ENCODE results near the gene MPP7. TPM values are rescaled to one million over a fixed set of nuclear protein-coding genes. Genes with fewer than 3 reads are reported as not detected.
"Not testable (repeated sequence)": the region's sequence is repeated elsewhere in the genome, so short reads cannot be mapped to it uniquely, and the experiment has no call there.

Gene MPP7
- 0.60 and 0.73 TPM in 2 replicates for total RNA-seq

DNA sequence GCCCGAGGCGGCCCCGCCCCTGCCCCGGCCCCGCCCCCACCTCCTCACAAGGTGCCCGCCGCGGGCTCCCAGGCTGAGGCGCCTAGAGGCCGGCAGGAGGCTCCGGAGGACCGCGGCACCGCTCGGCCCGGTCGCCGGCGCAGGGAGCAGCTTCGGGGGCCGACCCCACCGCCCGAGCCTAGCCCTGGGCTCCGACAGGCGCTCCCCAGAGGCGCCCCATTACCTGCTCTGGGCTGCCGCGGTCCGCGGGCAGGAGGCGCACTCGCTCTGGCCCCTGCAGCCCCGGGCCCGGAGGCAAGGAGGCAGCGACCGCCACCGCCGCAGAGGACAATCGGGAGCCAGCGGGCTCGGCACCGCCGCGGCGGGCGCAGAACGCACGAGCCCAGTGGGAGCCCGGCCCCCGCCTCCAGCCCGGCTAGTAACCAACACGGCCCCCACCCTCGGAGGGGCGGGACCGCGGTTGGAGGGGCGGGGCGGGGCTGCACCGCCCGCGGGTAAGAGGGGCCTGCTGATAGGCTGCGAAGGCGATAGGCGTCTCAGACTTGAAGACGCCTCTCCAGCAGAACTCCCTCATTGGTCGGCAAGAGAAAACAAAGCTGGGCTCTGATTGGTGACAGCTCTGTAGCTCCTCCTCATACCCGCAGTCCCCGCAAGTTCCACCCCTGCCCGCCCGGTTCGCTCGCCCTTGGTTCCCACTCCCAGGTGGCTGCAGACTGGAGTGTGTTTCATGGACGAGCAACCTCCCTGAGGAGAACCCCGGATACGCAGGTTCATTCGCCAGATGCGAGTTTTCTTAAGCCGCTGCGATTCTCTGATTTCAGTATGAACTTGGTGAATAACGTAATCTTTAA lies at the start of gene MPP7:
Gene MPP7, minus strand, starts transcription at position 427 of the 851 bp plus-strand sequence. CDS start 64,460 bp downstream, outside the sequence.
- DNase-seq (ENCODE audit: low spot score) = peak; percentile 94
- Mint-ChIP-seq H3K27me3 (ENCODE audit: low read depth) (peaks cover 42% of the 10 kb centered on the region), H3K9me3 (no peaks in the 10 kb centered on the region), H3K27ac (no peak within 1 kb of the TSS), H3K4me1 (ENCODE audit: low read depth) (peaks cover 33% of the 10 kb centered on the region), H3K36me3 (ENCODE audit: low read depth) (no peaks in the 10 kb centered on the region), H3K4me3 (ENCODE audit: low read depth) (peak within 1 kb of the TSS; percentile 88)
- intact Hi-C loops (cut with micrococcal nuclease) = loop anchor here (1.0 to 5.0 kb wide), 4 partner anchors 31 to 79 kb away; no protein-coding TSS in a partner anchor

- no peak for DNase-seq (ENCODE audit: low spot score)
- H3K36me3 Mint-ChIP-seq (ENCODE audit: low read depth) = no peaks in the 10 kb centered on the region
- peaks cover 24% of the 10 kb centered on the region for H3K9me3 Mint-ChIP-seq
- peaks cover 7% of the 10 kb centered on the region for H3K27me3 Mint-ChIP-seq (ENCODE audit: low read depth)
- H3K4me1 Mint-ChIP-seq (ENCODE audit: low read depth) = no peaks in the 10 kb centered on the region
- H3K27ac Mint-ChIP-seq = no peak overlapping the region
- intact Hi-C loops (cut with micrococcal nuclease) = no loop called here
- H3K4me3 Mint-ChIP-seq (ENCODE audit: low read depth) = no peak overlapping the region
Observed at GRCh38 chr10:28349892-28350291, 47.0 kb upstream of the MPP7 start.

DNA sequence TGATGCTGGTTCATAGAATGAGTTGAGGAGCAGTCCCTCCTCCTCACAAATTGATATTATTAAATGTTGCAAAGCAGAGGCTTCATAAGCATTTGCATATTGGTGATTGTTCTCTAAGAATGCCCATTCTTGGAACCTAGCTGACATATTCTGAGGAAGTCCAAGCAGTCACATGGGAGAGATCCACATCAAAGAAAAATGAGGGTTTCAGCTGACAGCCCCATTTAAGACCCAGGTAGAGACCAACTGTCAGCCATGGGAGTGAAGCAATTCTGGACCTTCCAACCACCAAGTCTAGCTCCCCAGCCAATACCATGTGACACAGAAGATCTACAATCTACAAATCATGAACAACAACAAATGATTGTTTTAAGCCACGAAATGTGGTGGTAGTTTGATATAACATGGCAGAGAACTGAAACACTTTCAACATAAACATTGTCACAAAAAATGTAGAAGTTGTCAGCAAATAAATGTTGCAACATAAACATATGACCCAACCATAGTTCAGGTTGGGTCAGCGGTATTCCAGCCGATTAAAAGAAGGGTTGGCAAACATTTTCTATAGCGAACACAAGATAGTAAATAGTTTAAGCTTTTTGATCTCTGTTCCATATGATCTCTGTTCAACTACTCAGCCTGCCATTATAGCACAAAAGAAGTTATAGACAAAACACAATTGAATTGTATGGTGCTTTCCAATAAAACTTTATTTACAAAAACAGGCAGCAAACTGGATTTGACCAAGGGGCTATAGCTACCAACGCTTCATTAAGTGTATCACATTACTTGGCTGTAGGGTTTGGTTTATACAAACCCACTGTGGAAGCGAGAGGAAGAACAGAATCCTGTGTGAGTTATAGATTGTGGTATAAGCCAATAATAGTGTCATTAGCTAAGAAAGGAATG lies 41.4 kb upstream of the MPP7 start:
- Mint-ChIP-seq H3K27ac (no peak overlapping the region), H3K9me3 (peaks cover 42% of the 10 kb centered on the region), H3K36me3 (ENCODE audit: low read depth) (peaks cover 12% of the 10 kb centered on the region), H3K27me3 (ENCODE audit: low read depth) (peaks cover 10% of the 10 kb centered on the region), H3K4me3 (ENCODE audit: low read depth) (no peak overlapping the region), H3K4me1 (ENCODE audit: low read depth) (peaks cover 11% of the 10 kb centered on the region)
- DNase-seq (ENCODE audit: low spot score) = no peak
- intact Hi-C loops (cut with micrococcal nuclease) = no loop called here

- no peak overlapping the region for H3K27ac Mint-ChIP-seq
- peaks cover 8% of the 10 kb centered on the region for H3K27me3 Mint-ChIP-seq (ENCODE audit: low read depth)
- H3K4me1 Mint-ChIP-seq (ENCODE audit: low read depth) = peaks cover 12% of the 10 kb centered on the region
- intact Hi-C loops (cut with micrococcal nuclease) = no loop called here
- peaks cover 12% of the 10 kb centered on the region for H3K36me3 Mint-ChIP-seq (ENCODE audit: low read depth)
- H3K9me3 Mint-ChIP-seq = peaks cover 39% of the 10 kb centered on the region
- H3K4me3 Mint-ChIP-seq (ENCODE audit: low read depth) = no peak overlapping the region
- DNase-seq (ENCODE audit: low spot score) = no peak
Observed at GRCh38 chr10:28343252-28343651, 40.4 kb upstream of the MPP7 start.

DNA sequence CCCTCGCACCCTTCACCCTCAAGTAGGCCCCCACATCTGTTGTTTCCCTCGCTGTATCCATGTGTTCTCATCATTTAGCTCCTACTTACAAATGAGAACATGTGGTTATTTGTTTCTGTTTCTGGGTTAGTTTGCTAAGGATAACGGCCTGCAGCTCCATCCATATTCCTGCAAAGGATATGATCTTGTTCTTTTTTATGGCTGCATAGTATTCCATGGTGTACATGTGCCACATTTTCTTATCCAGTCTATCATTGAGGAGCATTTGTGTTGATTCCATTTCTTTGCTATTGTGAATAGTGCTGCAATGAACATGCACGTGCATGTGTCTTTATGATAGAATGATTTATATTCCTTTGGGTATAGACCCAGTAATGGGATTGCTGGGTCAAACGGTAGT lies 38.8 kb upstream of the MPP7 start:
- Mint-ChIP-seq H3K9me3 (peaks cover 30% of the 10 kb centered on the region), H3K4me1 (ENCODE audit: low read depth) (peaks cover 19% of the 10 kb centered on the region), H3K36me3 (ENCODE audit: low read depth) (peaks cover 12% of the 10 kb centered on the region)
- H3K27ac Mint-ChIP-seq; H3K27me3 Mint-ChIP-seq (ENCODE audit: low read depth); H3K4me3 Mint-ChIP-seq (ENCODE audit: low read depth); DNase-seq (ENCODE audit: low spot score); intact Hi-C loops (cut with micrococcal nuclease): not testable (repeated sequence)

DNA sequence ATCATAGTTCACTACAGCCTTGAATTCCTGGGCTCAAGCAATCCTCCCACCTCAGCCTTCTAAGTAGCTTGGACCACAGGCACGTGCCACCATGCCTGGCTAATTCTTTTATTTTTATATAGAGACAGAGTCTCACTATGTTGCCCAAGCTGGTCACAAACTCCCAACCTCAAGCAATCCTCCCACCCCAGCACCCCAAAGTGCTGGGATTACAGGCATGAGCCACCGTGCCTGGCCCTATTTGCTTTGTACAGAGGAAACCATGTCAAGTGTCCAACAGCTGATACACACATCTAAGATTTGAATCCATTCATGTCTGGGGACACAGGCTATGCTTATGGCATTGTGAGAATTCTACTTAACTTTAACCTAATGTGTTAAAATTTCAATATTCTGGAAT lies 29.9 kb upstream of the MPP7 start:
- Mint-ChIP-seq H3K36me3 (ENCODE audit: low read depth) (no peaks in the 10 kb centered on the region), H3K27me3 (ENCODE audit: low read depth) (no peaks in the 10 kb centered on the region), H3K9me3 (no peaks in the 10 kb centered on the region), H3K27ac (no peak overlapping the region), H3K4me3 (ENCODE audit: low read depth) (no peak overlapping the region), H3K4me1 (ENCODE audit: low read depth) (peaks cover 47% of the 10 kb centered on the region)
- no peak for DNase-seq (ENCODE audit: low spot score)
- intact Hi-C loops (cut with micrococcal nuclease) = loop anchor here (1.0 to 10.0 kb wide), 3 partner anchors 200 to 1888 kb away; partner anchors contain the start of gene RAB18

DNA sequence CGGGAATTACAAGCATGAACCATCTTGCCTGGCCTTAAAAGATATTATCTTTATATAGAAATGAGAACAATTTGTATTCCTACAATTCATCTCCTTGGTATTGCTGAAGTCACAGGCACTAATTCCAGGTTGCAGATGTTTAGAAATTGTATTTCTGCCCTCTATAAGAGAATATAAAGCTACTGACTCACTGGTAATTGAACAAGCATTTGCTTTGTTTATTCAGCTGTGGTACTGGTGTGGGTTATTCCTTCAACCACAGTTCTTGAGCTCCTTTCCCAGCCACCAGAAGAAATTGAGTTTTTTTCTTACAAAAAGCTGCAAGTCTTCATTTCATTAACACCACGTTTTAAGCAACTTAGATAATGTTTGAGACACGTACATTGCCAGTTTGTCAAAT lies 29.0 kb upstream of the MPP7 start:
- no peaks in the 10 kb centered on the region for H3K27me3 Mint-ChIP-seq (ENCODE audit: low read depth)
- H3K36me3 Mint-ChIP-seq (ENCODE audit: low read depth) = no peaks in the 10 kb centered on the region
- no peak overlapping the region for H3K4me3 Mint-ChIP-seq (ENCODE audit: low read depth)
- no peak for DNase-seq (ENCODE audit: low spot score)
- intact Hi-C loops (cut with micrococcal nuclease) = loop anchor here (10.0 kb wide), 2 partner anchors 827 to 1887 kb away; partner anchors contain the start of gene RAB18
- H3K4me1 Mint-ChIP-seq (ENCODE audit: low read depth) = peaks cover 42% of the 10 kb centered on the region
- no peaks in the 10 kb centered on the region for H3K9me3 Mint-ChIP-seq
- no peak overlapping the region for H3K27ac Mint-ChIP-seq

DNA sequence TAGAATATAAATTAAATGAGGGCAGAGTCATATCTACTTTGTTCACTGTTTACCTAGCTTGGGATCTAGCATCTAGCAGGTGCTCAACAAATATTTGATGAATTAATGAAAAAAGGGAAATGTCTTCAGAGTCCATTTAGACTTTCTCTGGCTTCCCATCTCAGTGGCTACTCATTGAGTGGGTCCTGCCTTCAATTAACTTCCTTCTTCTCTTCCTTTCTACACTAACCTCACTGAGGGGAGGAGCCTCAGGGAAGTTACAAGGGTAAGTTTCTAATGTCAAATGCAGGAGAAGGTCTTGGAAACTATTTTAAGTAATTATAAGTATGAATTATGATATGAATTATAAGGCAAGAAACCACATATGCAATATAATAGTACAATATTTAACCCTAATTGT lies 28.2 kb upstream of the MPP7 start:
- no peaks in the 10 kb centered on the region for H3K9me3 Mint-ChIP-seq
- no peak overlapping the region for H3K27ac Mint-ChIP-seq
- H3K36me3 Mint-ChIP-seq (ENCODE audit: low read depth) = no peaks in the 10 kb centered on the region
- intact Hi-C loops (cut with micrococcal nuclease) = loop anchor here (10.0 kb wide), 2 partner anchors 826 to 1886 kb away; partner anchors contain the start of gene RAB18
- no peaks in the 10 kb centered on the region for H3K27me3 Mint-ChIP-seq (ENCODE audit: low read depth)
- H3K4me3 Mint-ChIP-seq (ENCODE audit: low read depth) = no peak overlapping the region
- H3K4me1 Mint-ChIP-seq (ENCODE audit: low read depth) = peaks cover 37% of the 10 kb centered on the region
- no peak for DNase-seq (ENCODE audit: low spot score)

DNA sequence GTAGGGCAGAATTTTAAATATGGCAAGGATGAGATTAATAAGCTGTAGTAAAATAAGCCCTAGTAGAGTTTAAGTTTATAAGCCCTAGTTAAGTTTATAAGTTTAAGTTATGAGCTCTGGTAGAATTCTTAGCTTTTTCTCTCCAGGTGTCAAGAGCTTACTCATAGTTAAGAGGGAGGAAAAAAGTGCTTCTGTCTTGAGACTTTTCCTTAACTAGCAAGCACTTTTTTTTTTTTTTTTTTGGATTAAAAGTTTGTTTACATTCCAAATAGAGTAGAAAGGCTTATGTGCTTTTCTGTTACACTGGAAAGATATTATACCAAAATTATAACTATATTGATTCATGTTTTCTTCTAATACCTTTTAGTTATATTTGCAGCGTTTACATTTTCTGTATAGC lies 25.5 kb upstream of the MPP7 start:
- Mint-ChIP-seq H3K4me3 (ENCODE audit: low read depth) (no peak overlapping the region), H3K27me3 (ENCODE audit: low read depth) (no peaks in the 10 kb centered on the region), H3K36me3 (ENCODE audit: low read depth) (no peaks in the 10 kb centered on the region), H3K27ac (no peak overlapping the region), H3K9me3 (no peaks in the 10 kb centered on the region), H3K4me1 (ENCODE audit: low read depth) (peaks cover 21% of the 10 kb centered on the region)
- no peak for DNase-seq (ENCODE audit: low spot score)
- intact Hi-C loops (cut with micrococcal nuclease) = no loop called here

DNA sequence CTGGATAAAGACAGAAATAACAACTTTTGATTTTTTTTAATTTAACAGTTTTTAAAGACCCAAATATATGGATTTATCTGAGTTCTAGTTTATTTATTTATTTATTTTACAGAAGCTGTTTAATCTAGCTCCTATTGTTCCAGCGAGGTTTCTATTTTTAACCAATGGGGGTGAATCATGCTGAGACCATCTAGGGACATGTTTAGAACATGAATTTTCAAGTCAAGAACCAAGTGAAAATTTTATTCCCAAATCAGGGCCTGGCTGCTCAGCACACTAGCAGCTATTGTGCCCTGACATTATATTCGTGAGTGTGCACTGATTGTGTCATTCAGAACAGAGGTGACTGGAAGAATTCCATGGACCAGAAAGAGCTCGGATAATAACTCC lies 24.6 kb upstream of the MPP7 start:
- Mint-ChIP-seq H3K4me3 (ENCODE audit: low read depth) (no peak overlapping the region), H3K27ac (no peak overlapping the region), H3K4me1 (ENCODE audit: low read depth) (peaks cover 16% of the 10 kb centered on the region), H3K36me3 (ENCODE audit: low read depth) (no peaks in the 10 kb centered on the region), H3K27me3 (ENCODE audit: low read depth) (no peaks in the 10 kb centered on the region), H3K9me3 (no peaks in the 10 kb centered on the region)
- DNase-seq (ENCODE audit: low spot score) = no peak
- intact Hi-C loops (cut with micrococcal nuclease) = no loop called here

DNA sequence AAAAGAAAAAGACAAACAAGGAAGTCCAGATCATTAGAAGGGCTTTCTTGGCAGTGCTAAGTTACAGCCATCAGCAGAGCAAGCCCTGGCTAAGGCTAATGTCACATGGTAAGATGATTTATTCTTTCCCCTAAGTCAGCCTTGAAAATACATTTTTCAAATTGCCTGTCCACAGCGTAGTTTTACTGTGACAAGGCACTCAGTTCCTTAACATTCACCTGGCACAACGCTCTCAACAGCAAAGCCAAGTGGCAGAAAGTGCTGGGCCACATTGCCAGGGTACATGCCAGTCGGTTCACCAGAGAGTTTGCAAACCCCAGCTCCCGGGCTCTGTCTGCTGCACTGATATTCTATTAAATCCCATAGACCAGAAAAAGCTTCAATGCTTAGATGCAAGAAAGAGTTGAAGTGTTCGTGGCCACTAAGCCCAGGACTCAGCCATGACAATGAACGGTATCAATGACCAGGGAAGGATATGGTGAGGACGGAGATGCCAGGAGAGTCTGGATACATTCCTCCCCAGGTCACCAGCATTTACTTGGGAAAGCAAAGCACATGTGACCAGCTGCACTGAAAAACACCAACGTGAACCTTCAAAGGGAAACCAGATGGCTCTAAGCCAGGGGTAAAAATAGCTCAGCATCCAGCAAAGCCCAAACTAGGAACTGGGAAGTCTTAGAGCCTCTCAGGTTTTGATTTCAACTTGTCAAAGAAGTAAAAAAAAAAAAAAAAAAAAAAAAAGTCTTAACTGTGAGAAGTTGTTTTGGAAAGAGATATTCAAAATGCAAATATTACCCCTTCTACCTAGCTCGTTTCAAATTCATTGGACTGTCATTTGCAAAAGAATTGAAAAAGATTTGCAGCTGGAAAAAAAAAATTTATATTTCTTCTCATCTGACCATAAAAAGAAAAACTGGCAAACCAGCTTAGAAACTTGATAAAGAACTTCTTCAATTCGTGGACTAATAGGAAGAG lies 23.9 kb upstream of the MPP7 start:
- Mint-ChIP-seq H3K27me3 (ENCODE audit: low read depth) (no peaks in the 10 kb centered on the region), H3K4me3 (ENCODE audit: low read depth) (no peak overlapping the region), H3K36me3 (ENCODE audit: low read depth) (no peaks in the 10 kb centered on the region), H3K9me3 (no peaks in the 10 kb centered on the region), H3K27ac (no peak overlapping the region), H3K4me1 (ENCODE audit: low read depth) (peaks cover 12% of the 10 kb centered on the region)
- intact Hi-C loops (cut with micrococcal nuclease) = no loop called here
- no peak for DNase-seq (ENCODE audit: low spot score)

DNA sequence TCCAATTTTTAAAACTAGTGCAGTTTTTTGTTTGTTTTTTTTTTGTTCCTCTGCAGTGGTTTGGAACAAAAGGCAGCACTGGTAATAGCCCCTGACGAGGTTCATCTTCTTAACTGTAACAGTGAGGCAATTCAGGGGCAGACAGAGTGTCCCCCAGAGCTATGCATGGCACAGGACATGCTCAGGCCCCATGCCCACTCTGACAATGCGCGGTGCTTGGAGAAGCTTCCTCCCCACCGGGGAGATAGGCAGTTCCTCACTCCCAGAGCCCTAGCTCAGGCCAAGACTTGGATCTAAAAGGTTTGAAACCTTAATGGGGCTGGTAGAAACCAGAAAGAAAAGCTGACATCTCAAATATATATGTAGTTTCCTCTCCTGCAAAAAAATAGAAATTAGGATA lies 17.9 kb upstream of the MPP7 start:
- no peak overlapping the region for H3K27ac Mint-ChIP-seq
- H3K4me1 Mint-ChIP-seq (ENCODE audit: low read depth) = no peaks in the 10 kb centered on the region
- no peaks in the 10 kb centered on the region for H3K36me3 Mint-ChIP-seq (ENCODE audit: low read depth)
- no peak for DNase-seq (ENCODE audit: low spot score)
- H3K27me3 Mint-ChIP-seq (ENCODE audit: low read depth) = peaks cover 7% of the 10 kb centered on the region
- H3K4me3 Mint-ChIP-seq (ENCODE audit: low read depth) = no peak overlapping the region
- no peaks in the 10 kb centered on the region for H3K9me3 Mint-ChIP-seq
- intact Hi-C loops (cut with micrococcal nuclease) = no loop called here
